Keratinocyte (primary cell): ENCODE results near the gene ACTN1. TPM values are rescaled to one million over a fixed set of nuclear protein-coding genes. Genes with fewer than 3 reads are reported as not detected.

Source experiments
- DNase-seq: peaks from one replicate; pipeline ENCODE4 v3.0.0-alpha.2; 2011; ENCODE audit warnings: low read depth, missing footprints, low spot score
- FAIRE-seq: peaks from 2 replicates; lab custom pipeline; 2011; peaks lifted over from hg19 to GRCh38; lab: Jason Lieb, UNC
- H2AFZ ChIP-seq: 2 replicates; pipeline ENCODE4 v1.6.0; 2012; ENCODE audit warnings: low read length, control low read depth, inconsistent platforms; ENCODE audit not compliant: control insufficient read depth
- H3K27ac ChIP-seq: 2 replicates; pipeline ENCODE4 v1.5.1; 2011; ENCODE audit warnings: low read length; ENCODE audit not compliant: control insufficient read depth, insufficient read depth
- H3K27me3 ChIP-seq: 3 replicates; pipeline ENCODE4 v1.6.0; 2011; ENCODE audit warnings: low read length; ENCODE audit not compliant: control insufficient read depth, insufficient read depth; ENCODE audit errors: extremely low read depth
- H3K36me3 ChIP-seq, 2 experiments: 2 replicates in 1 of 2; 3 replicates in 1 of 2; pipeline ENCODE4 v1.5.1; 2011; ENCODE audit warnings: low read length in 2 of 2, mild to moderate bottlenecking in 1 of 2; ENCODE audit not compliant: control insufficient read depth in 2 of 2, insufficient read depth in 2 of 2; ENCODE audit errors: extremely low read depth in 1 of 2
- H3K4me1 ChIP-seq: 3 replicates; pipeline ENCODE4 v1.5.1; 2011; ENCODE audit warnings: low read length; ENCODE audit not compliant: control insufficient read depth, insufficient read depth; ENCODE audit errors: extremely low read depth
- H3K4me2 ChIP-seq: 3 replicates; pipeline ENCODE4 v1.6.0; 2011; ENCODE audit warnings: low read depth, low read length; ENCODE audit not compliant: control insufficient read depth, insufficient read depth; ENCODE audit errors: extremely low read depth
- H3K4me3 ChIP-seq, 3 experiments: fragments of 200-600 bp in 1 of 3; sonication (generic) in 1 of 3; 2 replicates in 2 of 3; 3 replicates in 1 of 3; pipeline ENCODE4 v1.5.1; 2011 to 2016; ENCODE audit warnings: low read length in 3 of 3, mild to moderate bottlenecking in 3 of 3, control low read depth in 2 of 3, inconsistent platforms in 1 of 3, low read depth in 1 of 3, mixed read lengths in 1 of 3, mixed run types in 1 of 3, moderate library complexity in 1 of 3; ENCODE audit not compliant: control insufficient read depth in 2 of 3, insufficient read depth in 2 of 3; ENCODE audit errors: extremely low read depth in 1 of 3
- H3K79me2 ChIP-seq: 2 replicates; pipeline ENCODE4 v1.6.0; 2012; ENCODE audit warnings: low read length; ENCODE audit not compliant: control insufficient read depth, insufficient read depth
- H3K9ac ChIP-seq: 3 replicates; pipeline ENCODE4 v1.6.0; 2011; ENCODE audit warnings: low read length; ENCODE audit not compliant: control insufficient read depth, insufficient read depth; ENCODE audit errors: extremely low read depth
- H3K9me1 ChIP-seq: 3 replicates; pipeline ENCODE4 v1.6.0; 2011; ENCODE audit warnings: low read length; ENCODE audit not compliant: control insufficient read depth, insufficient read depth; ENCODE audit errors: extremely low read depth
- H3K9me3 ChIP-seq: 2 replicates; pipeline ENCODE4 v1.5.1; 2012; ENCODE audit warnings: low read depth, low read length; ENCODE audit not compliant: control insufficient read depth
- H4K20me1 ChIP-seq: 3 replicates; pipeline ENCODE4 v1.6.0; 2011; ENCODE audit warnings: low read length; ENCODE audit not compliant: control insufficient read depth, insufficient read depth; ENCODE audit errors: extremely low read depth
- CTCF ChIP-seq, 3 experiments: IDR thresholded peaks in 1 of 3; conservative IDR thresholded peaks in 1 of 3; optimal IDR thresholded peaks in 1 of 3; 2 replicates in 2 of 3; 3 replicates in 1 of 3; pipeline versions ENCODE3 to v1.5.1; 2011; ENCODE audit warnings: low read length in 3 of 3, mild to moderate bottlenecking in 3 of 3, moderate library complexity in 2 of 3, control low read depth in 1 of 3, inconsistent platforms in 1 of 3; ENCODE audit not compliant: insufficient read depth in 2 of 3; ENCODE audit errors: extremely low read depth in 1 of 3
- EZH2 ChIP-seq: IDR thresholded peaks from one replicate; pipeline ENCODE4 v1.6.1; 2012; ENCODE audit warnings: inconsistent platforms, mild to moderate bottlenecking, low read length, moderate library complexity
- dilution Hi-C: fragments of 300-500 bp; cut with MboI; formaldehyde crosslinking; loops from one replicate; pipeline ENCODE4 v1.7.0; 2020; ENCODE audit warnings: low sequenced_read_pairs; ENCODE audit not compliant: extremely low pct_ligation_motif_present
- polyA plus RNA-seq, 5 experiments: library from polyadenylated mRNA; depleted of rRNA in 3 of 5; stranded (reverse) in 3 of 5; stranded (forward) in 1 of 5; unstranded in 1 of 5; fragments of >200 nt; gene quantifications; 1 replicate in 1 of 5; 2 replicates in 3 of 5; 3 replicates in 1 of 5; pipeline versions ENCODE4 v1.2.1 to v1.2.3, GENCODE V29; 2011 to 2012; ENCODE audit warnings: missing spikeins in 2 of 5, low read depth in 1 of 5, low replicate concordance in 1 of 5

Gene ACTN1
- polyA plus RNA-seq, 1 donor (not counting 4 experiments of a cell fraction or from before 2014, with no cell fraction given): 558 TPM

- no peaks in the 10 kb centered on the region for H3K4me1 ChIP-seq
- peaks cover 2% of the 10 kb centered on the region for H3K9me1 ChIP-seq
- H3K79me2 ChIP-seq: no peaks in the 10 kb centered on the region
- H3K4me2 ChIP-seq: no peak overlapping the region
- peaks cover 2 to 4% of the 10 kb centered on the region in 2 experiments for H3K36me3 ChIP-seq
- H4K20me1 ChIP-seq: no peaks in the 10 kb centered on the region
- DNase-seq: no peak
- H3K27ac ChIP-seq: no peak overlapping the region
- no peak overlapping the region for H3K4me3 ChIP-seq
- dilution Hi-C loops: no loop called here
- H3K27me3 ChIP-seq: no peaks in the 10 kb centered on the region
- H3K9ac ChIP-seq: no peak overlapping the region
- FAIRE-seq: no peak
- no peaks in the 10 kb centered on the region for H3K9me3 ChIP-seq
- TF ChIP-seq EZH2 (no peak), CTCF (optimal IDR thresholded peaks at IDR 0.05 in 1 of 3, IDR thresholded peaks at IDR 0.05 in 1 of 3, conservative IDR thresholded peaks at IDR 0.05 in 1 of 3; ENCODE audit: extremely low read depth in 1 of 3, insufficient read depth in 2 of 3, low read length in 3 of 3) (no peak)
- no peak overlapping the region for H2AFZ ChIP-seq
Observed at GRCh38 chr14:68856572-68856971, 122.5 kb downstream of the ACTN1 start.

GRCh38 chr14:68854421-68854820, 124.7 kb downstream of the ACTN1 start:
- H2AFZ ChIP-seq: no peak overlapping the region
- peaks cover 2 to 4% of the 10 kb centered on the region in 2 experiments for H3K36me3 ChIP-seq
- no peak overlapping the region for H3K4me2 ChIP-seq
- no peak for FAIRE-seq
- no peak overlapping the region for H3K4me3 ChIP-seq
- peaks cover 2% of the 10 kb centered on the region for H3K9me1 ChIP-seq
- H3K9me3 ChIP-seq: no peaks in the 10 kb centered on the region
- H3K4me1 ChIP-seq: no peaks in the 10 kb centered on the region
- no peaks in the 10 kb centered on the region for H4K20me1 ChIP-seq
- no peak overlapping the region for H3K27ac ChIP-seq
- no peak overlapping the region for H3K9ac ChIP-seq
- dilution Hi-C loops: no loop called here
- H3K27me3 ChIP-seq: no peaks in the 10 kb centered on the region
- no peak for DNase-seq
- no peaks in the 10 kb centered on the region for H3K79me2 ChIP-seq
- TF ChIP-seq EZH2: no peak
- TF ChIP-seq CTCF (optimal IDR thresholded peaks at IDR 0.05 in 1 of 3, IDR thresholded peaks at IDR 0.05 in 1 of 3, conservative IDR thresholded peaks at IDR 0.05 in 1 of 3; ENCODE audit: extremely low read depth in 1 of 3, insufficient read depth in 2 of 3, low read length in 3 of 3): no peak
